Ovary (tissue), 9 donors: ENCODE data around the gene PPIC. TPM values are rescaled to one million over a fixed set of nuclear protein-coding genes. Genes with fewer than 3 reads are reported as not detected.

ENCODE experiments used
- DNase-seq, 5 donors: peaks; one replicate each; pipeline ENCODE4 v3.0.0-alpha.2; 2019 to 2020
- H3K27ac ChIP-seq, 2 donors: fragments of 200-600 bp; one replicate each; pipeline versions ENCODE4 v1.5.1 to v1.8.0; 2019 to 2022
- H3K27me3 ChIP-seq: fragments of 200-600 bp; one replicate; pipeline ENCODE4 v1.8.0; 2022
- H3K36me3 ChIP-seq: fragments of 200-600 bp; sonication (generic); one replicate; pipeline ENCODE4 v1.5.1; 2019
- H3K4me1 ChIP-seq: one replicate; pipeline ENCODE4 v1.8.1; 2013; ENCODE audit warnings: mild to moderate bottlenecking, moderate library complexity; ENCODE audit not compliant: insufficient read depth
- H3K4me3 ChIP-seq: fragments of 200-600 bp; sonication (generic); one replicate; pipeline ENCODE4 v1.5.1; 2017
- H3K9me3 ChIP-seq, 2 donors: fragments of 200-600 bp in 1 of 2; sonication (generic) in 1 of 2; one replicate each; pipeline versions ENCODE4 v1.5.1 to v1.8.1; 2013 to 2019; ENCODE audit warnings: mild to moderate bottlenecking in 1 of 2, moderate library complexity in 1 of 2
- EP300 ChIP-seq: sonication (generic); formaldehyde crosslinking; IDR thresholded peaks from one replicate; pipeline ENCODE4 v1.6.1; 2017; ENCODE audit warnings: antibody characterized with exemption
- POLR2A ChIP-seq: fragments of 450-650 bp; IDR thresholded peaks from one replicate; pipeline ENCODE4 v1.6.1; 2017; ENCODE audit warnings: antibody characterized with exemption, mild to moderate bottlenecking, moderate library complexity
- WGBS, 3 donors: extraction: QIAGEN DNeasy Blood & Tissue Kit in 1 of 3; methylation state at CpG; one replicate each; pipeline versions ENCODE4 v1.1.5 to v1.1.7; 2013 to 2017; 5-methylcytosine and 5-hydroxymethylcytosine counted together
- intact Hi-C, 4 donors: fragments of 100-400 bp; cut with DNase I; formaldehyde crosslinking; loops; one replicate each; pipeline versions ENCODE4 v1.11.0 to v1.15.1; 2022 to 2023
- polyA plus RNA-seq, 2 donors: library from polyadenylated mRNA; stranded (reverse); fragments of 200-250 nt in 1 of 2; fragments of 350-450 nt in 1 of 2; fragmentation: Illumina TruSeq in 1 of 2; extraction: RNeasy Lipid Tissue Mini Kit (QIAGEN cat#74804) in 1 of 2; gene quantifications; one replicate each; pipeline ENCODE4 v1.2.3, GENCODE V29; 2013 to 2014
- total RNA-seq, 7 donors: library from RNA; depleted of rRNA in 2 of 7; stranded (reverse); fragments of >200 nt in 2 of 7; fragmentation: NEBNext Ultra II Directional in 3 of 7; extraction: Animal tissue kit (Norgen Biotek cat#: 25700) in 3 of 7; gene quantifications; one replicate each; pipeline versions ENCODE4 v1.1.0 to v1.2.4, GENCODE V29; 2016 to 2023
- TF ChIP-seq, protein P1 (sequence below), 3 donors: fragments of 450-650 bp in 2 of 3; fragments of 200-600 bp in 1 of 3; IDR thresholded peaks; one replicate each; pipeline versions ENCODE4 v1.5.1 to v1.8.0; 2016 to 2022; ENCODE audit warnings: antibody characterized with exemption in 3 of 3, mild to moderate bottlenecking in 1 of 3
- donor health status: DM: no; HTN: no; CAD: no; lungs with moderate emphysema.
- donor health status: DM: no; HTN: no; CAD: no.
- donor health status: Bipolar disorder and iron deficiency.
- donor health status: DM: yes; HTN: yes; CAD: no.
- donor health status: DM: no; HTN: no; CAD: no.
- donor health status: DM: yes; HTN: yes; CAD: no.

PPIC gene
- total and polyA plus RNA-seq, 9 donors = 9.3 to 35.9 (median 20.9) TPM

DNA sequence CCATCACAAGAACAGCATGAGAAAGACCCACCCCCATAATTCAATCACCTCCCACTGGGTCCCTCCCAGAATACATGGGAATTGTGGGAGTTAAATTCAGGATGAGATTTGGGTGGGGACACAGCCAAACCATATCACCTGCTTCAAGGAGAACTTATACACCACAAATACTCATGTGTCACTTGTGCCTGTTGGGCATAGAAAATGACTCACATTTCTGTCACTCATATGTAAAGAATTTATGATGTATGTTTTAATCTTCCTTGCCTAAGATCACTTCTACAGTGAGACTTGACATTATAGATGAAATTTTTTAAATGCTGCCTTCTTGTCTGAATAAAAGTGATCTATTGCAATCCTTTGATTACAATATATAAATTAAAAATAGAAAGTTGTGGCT lies 29.5 kb upstream of the PPIC start:
- Histone ChIP-seq H3K9me3 (no peaks in the 10 kb centered on the region), H3K4me3 (no peak overlapping the region), H3K27me3 (no peaks in the 10 kb centered on the region), H3K4me1 (no peaks in the 10 kb centered on the region), H3K27ac (no peak overlapping the region), H3K36me3 (no peaks in the 10 kb centered on the region)
- TF ChIP-seq, protein P1, sequence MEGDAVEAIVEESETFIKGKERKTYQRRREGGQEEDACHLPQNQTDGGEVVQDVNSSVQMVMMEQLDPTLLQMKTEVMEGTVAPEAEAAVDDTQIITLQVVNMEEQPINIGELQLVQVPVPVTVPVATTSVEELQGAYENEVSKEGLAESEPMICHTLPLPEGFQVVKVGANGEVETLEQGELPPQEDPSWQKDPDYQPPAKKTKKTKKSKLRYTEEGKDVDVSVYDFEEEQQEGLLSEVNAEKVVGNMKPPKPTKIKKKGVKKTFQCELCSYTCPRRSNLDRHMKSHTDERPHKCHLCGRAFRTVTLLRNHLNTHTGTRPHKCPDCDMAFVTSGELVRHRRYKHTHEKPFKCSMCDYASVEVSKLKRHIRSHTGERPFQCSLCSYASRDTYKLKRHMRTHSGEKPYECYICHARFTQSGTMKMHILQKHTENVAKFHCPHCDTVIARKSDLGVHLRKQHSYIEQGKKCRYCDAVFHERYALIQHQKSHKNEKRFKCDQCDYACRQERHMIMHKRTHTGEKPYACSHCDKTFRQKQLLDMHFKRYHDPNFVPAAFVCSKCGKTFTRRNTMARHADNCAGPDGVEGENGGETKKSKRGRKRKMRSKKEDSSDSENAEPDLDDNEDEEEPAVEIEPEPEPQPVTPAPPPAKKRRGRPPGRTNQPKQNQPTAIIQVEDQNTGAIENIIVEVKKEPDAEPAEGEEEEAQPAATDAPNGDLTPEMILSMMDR (IDR thresholded peaks at IDR 0.05) = no peak
- TF ChIP-seq EP300 = no peak
- no peak for TF ChIP-seq POLR2A
- intact Hi-C loops = no loop called here
- no peak for DNase-seq

DNA sequence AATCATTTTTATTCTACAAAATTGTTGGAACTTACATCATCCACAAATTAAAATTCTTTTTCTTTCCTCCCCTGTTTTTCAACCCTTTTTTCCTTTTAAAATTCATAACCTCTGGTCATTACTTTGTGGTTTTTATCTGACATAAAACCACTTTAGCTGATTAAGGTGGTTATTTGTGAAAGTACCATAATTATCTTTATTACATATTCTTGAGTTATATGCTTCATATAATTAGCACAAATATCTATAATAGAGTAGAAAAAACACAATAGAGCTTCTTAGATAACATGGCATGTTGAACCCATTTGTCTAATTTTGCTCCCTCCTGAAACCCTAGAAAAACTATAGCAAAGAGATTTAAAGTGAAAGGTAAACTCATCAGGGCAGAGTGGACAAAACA lies 22.9 kb upstream of the PPIC start:
- no peak for TF ChIP-seq POLR2A
- TF ChIP-seq, protein P1 (IDR thresholded peaks at IDR 0.05) = no peak
- TF ChIP-seq EP300 = no peak
- no peaks in the 10 kb centered on the region for H3K4me1 ChIP-seq
- no peak overlapping the region for H3K4me3 ChIP-seq
- no peak for DNase-seq
- no peaks in the 10 kb centered on the region for H3K9me3 ChIP-seq
- H3K27ac ChIP-seq = no peak overlapping the region
- intact Hi-C loops = no loop called here
- H3K36me3 ChIP-seq = no peaks in the 10 kb centered on the region
- no peaks in the 10 kb centered on the region for H3K27me3 ChIP-seq

DNA sequence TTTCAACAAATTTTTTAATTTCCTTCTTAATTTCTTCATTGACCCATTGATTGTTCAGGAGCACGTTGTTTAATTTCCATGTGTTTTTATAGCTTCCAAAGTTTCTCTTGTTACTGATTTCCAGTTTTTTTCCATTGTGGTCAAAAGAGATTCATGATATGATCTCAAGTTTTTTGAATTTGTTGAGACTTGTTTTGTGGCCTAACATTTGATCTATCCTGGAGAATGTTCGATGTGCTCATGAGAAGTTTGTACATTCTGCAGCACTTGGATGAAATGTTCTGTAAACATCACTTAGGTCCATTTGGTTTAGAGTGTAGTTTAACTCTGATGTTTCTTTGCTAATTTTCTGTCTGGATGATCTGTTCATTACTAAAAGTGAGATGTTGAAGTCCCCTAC lies 14.7 kb upstream of the PPIC start:
- Histone ChIP-seq H3K27me3 (no peaks in the 10 kb centered on the region), H3K4me1 (no peaks in the 10 kb centered on the region), H3K27ac (no peak overlapping the region), H3K36me3 (no peaks in the 10 kb centered on the region), H3K4me3 (no peak overlapping the region), H3K9me3 (no peaks in the 10 kb centered on the region)
- no peak for DNase-seq
- WGBS, 3 donors = 84 to 94% (median 86%) methylated on average over 2 of the region's 2 CpGs
- TF ChIP-seq POLR2A (no peak), EP300 (no peak)
- TF ChIP-seq, protein P1 (IDR thresholded peaks at IDR 0.05) = no peak
- intact Hi-C loops = no loop called here

DNA sequence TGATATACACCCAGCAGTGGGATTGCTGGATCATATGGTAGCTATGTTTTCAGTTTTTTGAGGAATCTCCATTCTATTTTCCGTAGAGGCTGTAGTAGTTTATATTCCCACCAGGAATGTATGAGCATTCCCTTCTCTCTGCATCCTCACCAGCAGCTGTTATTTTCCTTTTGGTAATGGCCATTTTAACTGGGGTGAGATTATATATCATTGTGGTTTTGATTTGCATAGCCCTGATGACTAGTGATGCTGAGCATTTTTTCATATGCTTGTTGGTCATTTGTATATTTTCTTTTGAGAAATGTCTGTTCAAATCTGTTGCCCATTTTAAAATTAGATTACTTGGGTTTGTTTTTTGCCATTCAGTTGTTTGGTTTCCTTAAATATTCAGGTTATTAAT lies 11.2 kb upstream of the PPIC start:
- intact Hi-C loops = no loop called here
- no peaks in the 10 kb centered on the region for H3K36me3 ChIP-seq
- H3K4me3 ChIP-seq = no peak overlapping the region
- TF ChIP-seq POLR2A (no peak), EP300 (no peak)
- TF ChIP-seq, protein P1 (IDR thresholded peaks at IDR 0.05) = no peak
- no peaks in the 10 kb centered on the region for H3K9me3 ChIP-seq
- WGBS, 3 donors = 79 to 94% (median 92%) methylated on average over 1 of the region's 1 CpG
- no peak overlapping the region for H3K27ac ChIP-seq
- no peaks in the 10 kb centered on the region for H3K4me1 ChIP-seq
- DNase-seq = no peak
- no peaks in the 10 kb centered on the region for H3K27me3 ChIP-seq

DNA sequence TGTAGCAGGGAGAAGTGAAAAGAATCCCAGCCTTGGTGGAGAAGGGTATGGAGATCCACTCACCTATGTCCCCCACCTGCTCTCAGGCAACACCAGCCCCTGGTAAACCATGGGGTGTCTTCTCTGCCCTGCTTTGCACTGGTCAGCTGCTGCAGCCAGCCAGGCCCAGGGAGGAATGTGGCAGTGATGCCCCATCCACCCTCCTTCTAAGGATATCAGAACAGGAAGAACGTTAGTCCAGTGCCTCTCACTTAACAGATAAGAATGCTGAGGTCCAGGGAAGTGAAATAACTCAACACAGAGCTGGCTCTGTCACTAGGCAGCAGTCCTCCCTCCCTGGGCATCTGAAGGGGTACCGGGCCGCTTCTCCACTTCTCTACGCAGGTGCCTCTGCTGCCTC lies 9.7 kb upstream of the PPIC start:
- Histone ChIP-seq H3K27ac (no peak overlapping the region), H3K27me3 (no peaks in the 10 kb centered on the region), H3K4me1 (no peaks in the 10 kb centered on the region), H3K4me3 (no peak overlapping the region), H3K36me3 (no peaks in the 10 kb centered on the region), H3K9me3 (no peaks in the 10 kb centered on the region)
- TF ChIP-seq POLR2A (no peak), EP300 (no peak)
- TF ChIP-seq, protein P1 (IDR thresholded peaks at IDR 0.05) = no peak
- intact Hi-C loops = no loop called here
- no peak for DNase-seq
- WGBS, 3 donors = 74 to 89% (median 84%) methylated on average over 4 of the region's 4 CpGs
